ENCODE measurements around the gene UXS1.

UXS1 gene

DNA sequence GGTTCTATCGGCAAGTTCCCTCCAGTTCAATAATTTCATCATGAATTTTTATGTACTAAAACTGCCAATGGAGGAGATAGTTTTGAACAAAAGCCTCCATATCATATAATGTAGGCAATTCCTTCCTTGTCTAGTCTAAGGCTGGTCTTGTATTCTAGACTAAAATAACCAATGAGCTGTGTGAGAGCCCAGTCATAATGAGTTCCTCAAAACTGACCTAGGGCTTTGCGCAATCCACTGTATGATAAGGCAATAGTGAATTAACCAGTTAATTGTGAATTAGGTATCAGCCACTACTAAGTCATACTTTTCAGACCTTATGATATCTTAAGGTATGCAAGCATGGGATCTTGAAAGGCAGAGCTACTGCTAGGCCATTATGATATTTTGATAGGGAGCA, 7.6 kb upstream of the UXS1 start:
- H3K79me2 ChIP-seq (ENCODE audit: insufficient read depth, low read length): no peaks in the 10 kb centered on the region
- H4K20me1 ChIP-seq (ENCODE audit: insufficient read depth, low read length): no peaks in the 10 kb centered on the region
- DNase-seq (no peak), ATAC-seq (ENCODE audit: insufficient read depth, low read depth) (no peak)
- no peak overlapping the region for H3K4me3 ChIP-seq (ENCODE audit: low read depth in 1 of 2, low read length in 2 of 2)
- H3K9ac ChIP-seq (ENCODE audit: low read depth, low read length): no peak overlapping the region
- H3K4me1 ChIP-seq (ENCODE audit: insufficient read depth, low read length): no peaks in the 10 kb centered on the region
- H3K4me2 ChIP-seq (ENCODE audit: insufficient read depth, low read length): no peak overlapping the region
- H3K36me3 ChIP-seq (ENCODE audit: insufficient read depth, low read length): no peaks in the 10 kb centered on the region
- TF ChIP-seq, protein P1, sequence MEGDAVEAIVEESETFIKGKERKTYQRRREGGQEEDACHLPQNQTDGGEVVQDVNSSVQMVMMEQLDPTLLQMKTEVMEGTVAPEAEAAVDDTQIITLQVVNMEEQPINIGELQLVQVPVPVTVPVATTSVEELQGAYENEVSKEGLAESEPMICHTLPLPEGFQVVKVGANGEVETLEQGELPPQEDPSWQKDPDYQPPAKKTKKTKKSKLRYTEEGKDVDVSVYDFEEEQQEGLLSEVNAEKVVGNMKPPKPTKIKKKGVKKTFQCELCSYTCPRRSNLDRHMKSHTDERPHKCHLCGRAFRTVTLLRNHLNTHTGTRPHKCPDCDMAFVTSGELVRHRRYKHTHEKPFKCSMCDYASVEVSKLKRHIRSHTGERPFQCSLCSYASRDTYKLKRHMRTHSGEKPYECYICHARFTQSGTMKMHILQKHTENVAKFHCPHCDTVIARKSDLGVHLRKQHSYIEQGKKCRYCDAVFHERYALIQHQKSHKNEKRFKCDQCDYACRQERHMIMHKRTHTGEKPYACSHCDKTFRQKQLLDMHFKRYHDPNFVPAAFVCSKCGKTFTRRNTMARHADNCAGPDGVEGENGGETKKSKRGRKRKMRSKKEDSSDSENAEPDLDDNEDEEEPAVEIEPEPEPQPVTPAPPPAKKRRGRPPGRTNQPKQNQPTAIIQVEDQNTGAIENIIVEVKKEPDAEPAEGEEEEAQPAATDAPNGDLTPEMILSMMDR (IDR thresholded peaks at IDR 0.05; ENCODE audit: borderline replicate concordance, extremely low read depth, low read length, poor library complexity, severe bottlenecking): no peak
- TF ChIP-seq EZH2 (IDR thresholded peaks at IDR 0.05; ENCODE audit: borderline replicate concordance, low read depth, low read length, severe bottlenecking): no peak
- no peaks in the 10 kb centered on the region for H3K9me3 ChIP-seq (ENCODE audit: insufficient read depth, low read length, severe bottlenecking)
- no peaks in the 10 kb centered on the region for H3K27me3 ChIP-seq (ENCODE audit: insufficient read depth, low read length, poor library complexity)
- no peak overlapping the region for H3K27ac ChIP-seq (ENCODE audit: low read length)
- H2AFZ ChIP-seq (ENCODE audit: low read depth, low read length): no peak overlapping the region

DNA sequence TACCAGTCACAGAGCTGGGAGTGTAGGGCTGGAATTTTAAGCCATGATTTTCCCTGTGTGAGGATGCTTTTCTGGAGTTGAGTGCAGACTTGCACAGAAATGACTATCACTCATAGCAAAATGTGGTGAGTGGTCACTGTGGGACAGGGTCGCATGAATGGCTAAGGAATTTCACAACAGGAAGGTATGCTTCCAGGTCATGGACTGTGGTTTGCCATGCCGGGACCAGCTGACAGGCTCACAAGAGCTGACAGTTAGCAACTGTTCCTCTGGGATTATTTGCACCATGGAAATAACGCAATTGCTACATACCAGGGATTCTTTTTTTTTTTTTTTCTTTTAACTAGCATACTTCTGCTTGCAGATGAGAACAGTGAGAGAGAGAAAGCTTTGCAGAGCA, 3.8 kb upstream of the UXS1 start:
- H3K9me3 ChIP-seq (ENCODE audit: insufficient read depth, low read length, severe bottlenecking): no peaks in the 10 kb centered on the region
- no peak overlapping the region for H3K4me2 ChIP-seq (ENCODE audit: insufficient read depth, low read length)
- H3K4me3 ChIP-seq (ENCODE audit: low read depth in 1 of 2, low read length in 2 of 2): no peak overlapping the region
- H3K4me1 ChIP-seq (ENCODE audit: insufficient read depth, low read length): peaks cover 13% of the 10 kb centered on the region
- H3K27ac ChIP-seq (ENCODE audit: low read length): no peak overlapping the region
- no peaks in the 10 kb centered on the region for H3K27me3 ChIP-seq (ENCODE audit: insufficient read depth, low read length, poor library complexity)
- peaks cover 14% of the 10 kb centered on the region for H3K79me2 ChIP-seq (ENCODE audit: insufficient read depth, low read length)
- no peaks in the 10 kb centered on the region for H3K36me3 ChIP-seq (ENCODE audit: insufficient read depth, low read length)
- H4K20me1 ChIP-seq (ENCODE audit: insufficient read depth, low read length): peaks cover 8% of the 10 kb centered on the region; the same call in 1 of the 2 replicates
- H3K9ac ChIP-seq (ENCODE audit: low read depth, low read length): no peak overlapping the region
- TF ChIP-seq, protein P1 (IDR thresholded peaks at IDR 0.05; ENCODE audit: borderline replicate concordance, extremely low read depth, low read length, poor library complexity, severe bottlenecking): no peak
- TF ChIP-seq EZH2 (IDR thresholded peaks at IDR 0.05; ENCODE audit: borderline replicate concordance, low read depth, low read length, severe bottlenecking): no peak
- DNase-seq (no peak), ATAC-seq (ENCODE audit: insufficient read depth, low read depth) (no peak)
- H2AFZ ChIP-seq (ENCODE audit: low read depth, low read length): no peak overlapping the region

DNA sequence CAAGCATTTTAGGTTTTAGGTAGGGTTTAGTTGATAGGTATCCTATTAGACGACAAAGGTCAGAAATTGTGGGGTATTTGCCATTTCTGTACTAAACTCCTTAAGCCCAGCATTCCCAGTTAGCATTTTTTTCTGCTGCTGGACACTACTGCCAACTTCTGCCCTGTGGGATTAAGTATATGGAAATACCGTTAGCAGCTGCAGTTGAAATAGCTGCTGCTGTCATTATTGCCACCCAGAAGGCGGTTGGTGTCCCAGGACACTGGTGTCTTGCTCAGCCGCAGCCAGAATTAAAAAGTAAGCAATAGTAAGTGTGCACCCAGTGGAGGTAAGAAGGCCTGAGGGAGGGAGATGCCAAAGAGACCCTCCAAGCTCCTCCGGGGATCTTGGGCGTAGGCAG, 1.9 kb upstream of the UXS1 start:
- ATAC-seq (ENCODE audit: insufficient read depth, low read depth) (no peak), DNase-seq (no peak)
- Histone ChIP-seq H3K4me3 (ENCODE audit: low read depth in 1 of 2, low read length in 2 of 2) (no peak overlapping the region), H3K27ac (ENCODE audit: low read length) (no peak overlapping the region), H3K4me2 (ENCODE audit: insufficient read depth, low read length) (no peak overlapping the region), H2AFZ (ENCODE audit: low read depth, low read length) (no peak overlapping the region), H3K36me3 (ENCODE audit: insufficient read depth, low read length) (peaks cover 10% of the 10 kb centered on the region), H3K9ac (ENCODE audit: low read depth, low read length) (no peak overlapping the region), H3K4me1 (ENCODE audit: insufficient read depth, low read length) (peaks cover 32% of the 10 kb centered on the region), H4K20me1 (ENCODE audit: insufficient read depth, low read length) (peaks cover 22% of the 10 kb centered on the region), H3K27me3 (ENCODE audit: insufficient read depth, low read length, poor library complexity) (no peaks in the 10 kb centered on the region), H3K9me3 (ENCODE audit: insufficient read depth, low read length, severe bottlenecking) (no peaks in the 10 kb centered on the region), H3K79me2 (ENCODE audit: insufficient read depth, low read length) (peaks cover 33% of the 10 kb centered on the region)
- no peak for TF ChIP-seq EZH2 (IDR thresholded peaks at IDR 0.05; ENCODE audit: borderline replicate concordance, low read depth, low read length, severe bottlenecking)
- TF ChIP-seq, protein P1 (IDR thresholded peaks at IDR 0.05; ENCODE audit: borderline replicate concordance, extremely low read depth, low read length, poor library complexity, severe bottlenecking): no peak

DNA sequence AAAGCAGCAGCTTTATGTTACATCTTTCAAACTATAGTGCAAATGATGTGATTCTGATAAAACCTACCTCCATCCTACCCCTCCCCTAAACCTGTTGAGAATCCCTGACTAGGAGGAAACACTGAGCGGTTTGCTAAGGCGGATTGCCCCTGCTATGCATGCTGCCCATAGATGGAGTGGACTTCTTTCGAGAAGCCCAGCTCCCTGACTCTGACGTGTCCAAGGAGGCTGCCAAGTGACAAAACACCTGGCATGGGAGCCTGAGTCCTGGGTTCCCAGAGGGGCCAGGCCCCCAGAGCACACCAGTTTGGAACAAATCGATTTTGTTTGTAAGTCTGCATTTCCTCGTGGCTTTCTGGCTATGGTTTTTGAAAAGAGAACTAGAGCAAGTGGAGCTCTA, 1.4 kb upstream of the UXS1 start:
- peaks cover 38% of the 10 kb centered on the region for H3K79me2 ChIP-seq (ENCODE audit: insufficient read depth, low read length)
- DNase-seq: no peak
- peak overlapping the region; percentile 79 for H3K9ac ChIP-seq (ENCODE audit: low read depth, low read length)
- H3K27ac ChIP-seq (ENCODE audit: low read length): no peak overlapping the region
- peaks cover 10% of the 10 kb centered on the region for H3K36me3 ChIP-seq (ENCODE audit: insufficient read depth, low read length)
- H3K4me3 ChIP-seq (ENCODE audit: low read depth in 1 of 2, low read length in 2 of 2): peak overlapping the region in 1 of 2 experiments; percentile 93; a peak in 1 of 4 replicates
- TF ChIP-seq, protein P1 (IDR thresholded peaks at IDR 0.05; ENCODE audit: borderline replicate concordance, extremely low read depth, low read length, poor library complexity, severe bottlenecking): no peak
- TF ChIP-seq EZH2 (IDR thresholded peaks at IDR 0.05; ENCODE audit: borderline replicate concordance, low read depth, low read length, severe bottlenecking): no peak
- no peaks in the 10 kb centered on the region for H3K27me3 ChIP-seq (ENCODE audit: insufficient read depth, low read length, poor library complexity)
- no peaks in the 10 kb centered on the region for H3K9me3 ChIP-seq (ENCODE audit: insufficient read depth, low read length, severe bottlenecking)
- peaks cover 25% of the 10 kb centered on the region for H4K20me1 ChIP-seq (ENCODE audit: insufficient read depth, low read length)
- peak overlapping the region; percentile 88 for H3K4me2 ChIP-seq (ENCODE audit: insufficient read depth, low read length)
- ATAC-seq (ENCODE audit: insufficient read depth, low read depth): no peak
- peaks cover 35% of the 10 kb centered on the region for H3K4me1 ChIP-seq (ENCODE audit: insufficient read depth, low read length)
- no peak overlapping the region for H2AFZ ChIP-seq (ENCODE audit: low read depth, low read length)

Measured in DND-41 (cell line).